ENCODE measurements around the gene FAM81B.

DNA sequence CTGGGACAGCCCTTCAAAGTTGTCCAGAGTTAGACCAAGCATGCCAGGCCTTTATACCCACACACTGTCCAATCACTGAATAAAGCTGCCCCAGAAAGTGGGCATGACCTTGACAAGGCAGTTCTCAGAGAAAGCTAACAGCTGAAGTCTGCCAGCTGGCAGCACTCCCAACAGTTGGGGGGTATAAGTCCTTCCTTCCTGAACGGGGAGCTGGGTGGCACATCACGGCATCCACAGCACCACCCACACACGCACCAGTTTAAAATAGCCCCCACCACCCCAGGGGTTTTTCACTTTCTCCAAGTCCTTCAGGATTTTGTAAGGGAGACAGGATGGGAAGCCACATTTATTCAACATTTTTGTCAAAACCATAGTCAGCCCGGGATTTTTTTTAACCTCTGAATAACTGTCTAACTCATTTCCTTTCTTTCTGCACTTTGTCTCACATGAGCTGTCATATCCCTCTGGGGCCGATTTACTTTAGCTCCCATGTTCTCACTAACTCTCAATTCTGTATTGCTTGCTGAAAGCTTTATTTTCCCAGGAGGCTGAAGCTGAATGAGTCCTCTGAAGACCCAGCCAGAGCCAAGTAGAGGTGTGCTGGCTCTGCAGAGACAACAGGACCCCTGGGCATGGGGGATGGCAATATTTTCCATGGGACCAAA is 15.4 kb downstream of the FAM81B start:
- TF ChIP-seq, protein P1, sequence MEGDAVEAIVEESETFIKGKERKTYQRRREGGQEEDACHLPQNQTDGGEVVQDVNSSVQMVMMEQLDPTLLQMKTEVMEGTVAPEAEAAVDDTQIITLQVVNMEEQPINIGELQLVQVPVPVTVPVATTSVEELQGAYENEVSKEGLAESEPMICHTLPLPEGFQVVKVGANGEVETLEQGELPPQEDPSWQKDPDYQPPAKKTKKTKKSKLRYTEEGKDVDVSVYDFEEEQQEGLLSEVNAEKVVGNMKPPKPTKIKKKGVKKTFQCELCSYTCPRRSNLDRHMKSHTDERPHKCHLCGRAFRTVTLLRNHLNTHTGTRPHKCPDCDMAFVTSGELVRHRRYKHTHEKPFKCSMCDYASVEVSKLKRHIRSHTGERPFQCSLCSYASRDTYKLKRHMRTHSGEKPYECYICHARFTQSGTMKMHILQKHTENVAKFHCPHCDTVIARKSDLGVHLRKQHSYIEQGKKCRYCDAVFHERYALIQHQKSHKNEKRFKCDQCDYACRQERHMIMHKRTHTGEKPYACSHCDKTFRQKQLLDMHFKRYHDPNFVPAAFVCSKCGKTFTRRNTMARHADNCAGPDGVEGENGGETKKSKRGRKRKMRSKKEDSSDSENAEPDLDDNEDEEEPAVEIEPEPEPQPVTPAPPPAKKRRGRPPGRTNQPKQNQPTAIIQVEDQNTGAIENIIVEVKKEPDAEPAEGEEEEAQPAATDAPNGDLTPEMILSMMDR (conservative IDR thresholded peaks at IDR 0.05 in 1 of 2, IDR thresholded peaks at IDR 0.05 in 1 of 2; ENCODE audit: extremely low read depth in 1 of 2, insufficient read depth in 1 of 2, low read depth in 1 of 2, low read length in 2 of 2), result no peak
- no peak for TF ChIP-seq EZH2 (IDR thresholded peaks at IDR 0.05; ENCODE audit: borderline replicate concordance, low read length)
